ENCODE measurements around the gene GMDS.

DNA sequence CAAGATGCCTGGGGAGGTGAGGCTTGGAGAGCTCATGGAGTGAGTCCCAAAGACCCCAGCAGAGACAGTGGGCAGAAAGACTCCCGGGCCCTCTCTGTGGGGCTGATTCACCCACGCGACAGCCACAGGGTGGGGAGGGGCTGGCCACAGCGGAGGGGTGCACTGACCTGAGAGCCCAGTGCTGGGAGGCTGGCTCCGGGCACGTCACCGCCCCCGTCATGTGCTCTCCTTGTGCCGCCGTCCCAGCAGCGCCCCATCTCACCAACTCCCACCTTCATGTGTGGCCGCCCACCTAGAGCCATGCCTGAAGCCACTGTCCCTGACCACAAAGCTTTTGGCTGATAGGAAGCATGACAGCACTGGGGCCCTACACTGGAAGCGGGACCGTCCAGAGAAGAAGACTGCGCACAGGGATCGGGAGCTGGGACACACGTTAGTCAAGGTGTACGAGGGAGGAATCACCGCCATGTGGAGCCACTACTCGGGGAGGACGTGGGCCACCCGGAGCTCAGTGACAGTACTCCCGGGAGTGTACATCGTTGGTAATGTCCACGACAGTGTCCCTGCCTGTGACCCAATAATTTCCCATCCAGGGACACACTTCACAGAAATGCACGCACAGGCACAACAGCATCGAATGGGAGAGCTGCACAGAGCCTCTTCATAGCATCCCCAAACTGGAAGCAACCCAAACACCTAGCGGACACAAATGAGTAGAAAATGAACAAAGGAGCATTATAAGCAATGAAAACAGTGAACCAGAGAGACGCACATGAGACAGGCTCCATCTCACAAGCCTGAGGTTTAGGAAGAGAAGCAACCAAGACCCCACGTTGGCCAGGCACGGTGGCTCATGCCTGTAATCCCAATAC, 664.0 kb downstream of the GMDS start:
- TF ChIP-seq POLR2A (IDR thresholded peaks at IDR 0.05; ENCODE audit: low read depth, low read length) (no peak), RCOR1 (IDR thresholded peaks at IDR 0.05; ENCODE audit: insufficient replicate concordance, low read length) (no peak), MXI1 (IDR thresholded peaks at IDR 0.05; ENCODE audit: borderline replicate concordance, low read depth, low read length) (no peak), NFE2L2 (IDR thresholded peaks at IDR 0.05; ENCODE audit: low read depth, low read length) (no peak), CEBPB (IDR thresholded peaks at IDR 0.05; ENCODE audit: low read depth, low read length) (no peak), BHLHE40 (IDR thresholded peaks at IDR 0.05; ENCODE audit: low read depth, low read length) (no peak), SMC3 (IDR thresholded peaks at IDR 0.05; ENCODE audit: low read depth, low read length) (no peak), RAD21 (IDR thresholded peaks at IDR 0.05; ENCODE audit: low read length) (no peak)
- TF ChIP-seq, protein P1, sequence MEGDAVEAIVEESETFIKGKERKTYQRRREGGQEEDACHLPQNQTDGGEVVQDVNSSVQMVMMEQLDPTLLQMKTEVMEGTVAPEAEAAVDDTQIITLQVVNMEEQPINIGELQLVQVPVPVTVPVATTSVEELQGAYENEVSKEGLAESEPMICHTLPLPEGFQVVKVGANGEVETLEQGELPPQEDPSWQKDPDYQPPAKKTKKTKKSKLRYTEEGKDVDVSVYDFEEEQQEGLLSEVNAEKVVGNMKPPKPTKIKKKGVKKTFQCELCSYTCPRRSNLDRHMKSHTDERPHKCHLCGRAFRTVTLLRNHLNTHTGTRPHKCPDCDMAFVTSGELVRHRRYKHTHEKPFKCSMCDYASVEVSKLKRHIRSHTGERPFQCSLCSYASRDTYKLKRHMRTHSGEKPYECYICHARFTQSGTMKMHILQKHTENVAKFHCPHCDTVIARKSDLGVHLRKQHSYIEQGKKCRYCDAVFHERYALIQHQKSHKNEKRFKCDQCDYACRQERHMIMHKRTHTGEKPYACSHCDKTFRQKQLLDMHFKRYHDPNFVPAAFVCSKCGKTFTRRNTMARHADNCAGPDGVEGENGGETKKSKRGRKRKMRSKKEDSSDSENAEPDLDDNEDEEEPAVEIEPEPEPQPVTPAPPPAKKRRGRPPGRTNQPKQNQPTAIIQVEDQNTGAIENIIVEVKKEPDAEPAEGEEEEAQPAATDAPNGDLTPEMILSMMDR (conservative IDR thresholded peaks at IDR 0.05; ENCODE audit: low read depth, low read length) = no peak
- TF ChIP-seq, protein P2, sequence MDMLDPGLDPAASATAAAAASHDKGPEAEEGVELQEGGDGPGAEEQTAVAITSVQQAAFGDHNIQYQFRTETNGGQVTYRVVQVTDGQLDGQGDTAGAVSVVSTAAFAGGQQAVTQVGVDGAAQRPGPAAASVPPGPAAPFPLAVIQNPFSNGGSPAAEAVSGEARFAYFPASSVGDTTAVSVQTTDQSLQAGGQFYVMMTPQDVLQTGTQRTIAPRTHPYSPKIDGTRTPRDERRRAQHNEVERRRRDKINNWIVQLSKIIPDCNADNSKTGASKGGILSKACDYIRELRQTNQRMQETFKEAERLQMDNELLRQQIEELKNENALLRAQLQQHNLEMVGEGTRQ (IDR thresholded peaks at IDR 0.05; ENCODE audit: low read depth, low read length) = no peak
- TF ChIP-seq, protein P3, sequence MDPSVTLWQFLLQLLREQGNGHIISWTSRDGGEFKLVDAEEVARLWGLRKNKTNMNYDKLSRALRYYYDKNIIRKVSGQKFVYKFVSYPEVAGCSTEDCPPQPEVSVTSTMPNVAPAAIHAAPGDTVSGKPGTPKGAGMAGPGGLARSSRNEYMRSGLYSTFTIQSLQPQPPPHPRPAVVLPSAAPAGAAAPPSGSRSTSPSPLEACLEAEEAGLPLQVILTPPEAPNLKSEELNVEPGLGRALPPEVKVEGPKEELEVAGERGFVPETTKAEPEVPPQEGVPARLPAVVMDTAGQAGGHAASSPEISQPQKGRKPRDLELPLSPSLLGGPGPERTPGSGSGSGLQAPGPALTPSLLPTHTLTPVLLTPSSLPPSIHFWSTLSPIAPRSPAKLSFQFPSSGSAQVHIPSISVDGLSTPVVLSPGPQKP (IDR thresholded peaks at IDR 0.05; ENCODE audit: borderline replicate concordance, low read depth, low read length) = no peak
